H1 (cell line): ENCODE results near the gene RRP12.

Source experiments
- ATF2 ChIP-seq: IDR thresholded peaks from 2 replicates; pipeline ENCODE4 v1.6.1; 2012; ENCODE audit warnings: low read length, inconsistent platforms
- CHD1 ChIP-seq: IDR thresholded peaks from 2 replicates; pipeline ENCODE4 v1.6.1; 2012; ENCODE audit warnings: low read depth, low read length, improper control_type of control experiment
- CHD2 ChIP-seq: IDR thresholded peaks from 2 replicates; pipeline ENCODE4 v1.6.1; 2012; ENCODE audit warnings: low read length, improper control_type of control experiment
- CTCF ChIP-seq, 3 experiments: IDR thresholded peaks; 1 replicate in 2 of 3; 2 replicates in 1 of 3; pipeline versions ENCODE4 v1.5.1 to v1.6.1; 2011; ENCODE audit warnings: low read length in 3 of 3, mild to moderate bottlenecking in 3 of 3, inconsistent platforms in 2 of 3, low read depth in 1 of 3, moderate library complexity in 1 of 3; ENCODE audit not compliant: insufficient read depth in 1 of 3; ENCODE audit errors: control extremely low read depth in 1 of 3
- EZH2 ChIP-seq: fragments of 200-600 bp; sonication (generic); IDR thresholded peaks from 2 replicates; pipeline ENCODE4 v1.7.1; 2012; ENCODE audit warnings: low read depth, mild to moderate bottlenecking, moderate library complexity, low read length, inconsistent platforms; ENCODE audit not compliant: severe bottlenecking
- KDM1A ChIP-seq: fragments of 200-600, 300-600 bp; sonication (generic); IDR thresholded peaks from 2 replicates; pipeline ENCODE4 v1.7.1; 2016; ENCODE audit warnings: mild to moderate bottlenecking, low read length, borderline replicate concordance
- MAFK ChIP-seq: IDR thresholded peaks from 2 replicates; pipeline ENCODE4 v1.6.1; 2012; ENCODE audit warnings: low read depth, mild to moderate bottlenecking, improper control_type of control experiment, low read length
- PHF8 ChIP-seq: fragments of 200-600 bp; sonication (generic); conservative IDR thresholded peaks from 2 replicates; pipeline ENCODE4 v1.7.1; 2012; ENCODE audit warnings: low read depth, mild to moderate bottlenecking, inconsistent platforms, low read length, moderate library complexity
- POLR2A ChIP-seq, 2 experiments: IDR thresholded peaks; 1 replicate in 1 of 2; 2 replicates in 1 of 2; pipeline ENCODE4 v1.6.1; 2011; ENCODE audit warnings: low read depth in 2 of 2, low read length in 2 of 2, mild to moderate bottlenecking in 2 of 2; ENCODE audit errors: control extremely low read depth in 1 of 2
- SP1 ChIP-seq: IDR thresholded peaks from 2 replicates; pipeline ENCODE4 v1.6.1; 2011; ENCODE audit warnings: low read depth, low read length
- TBP ChIP-seq: IDR thresholded peaks from 2 replicates; pipeline ENCODE4 v1.6.1; 2011; ENCODE audit warnings: low read depth, low read length, improper control_type of control experiment

DNA sequence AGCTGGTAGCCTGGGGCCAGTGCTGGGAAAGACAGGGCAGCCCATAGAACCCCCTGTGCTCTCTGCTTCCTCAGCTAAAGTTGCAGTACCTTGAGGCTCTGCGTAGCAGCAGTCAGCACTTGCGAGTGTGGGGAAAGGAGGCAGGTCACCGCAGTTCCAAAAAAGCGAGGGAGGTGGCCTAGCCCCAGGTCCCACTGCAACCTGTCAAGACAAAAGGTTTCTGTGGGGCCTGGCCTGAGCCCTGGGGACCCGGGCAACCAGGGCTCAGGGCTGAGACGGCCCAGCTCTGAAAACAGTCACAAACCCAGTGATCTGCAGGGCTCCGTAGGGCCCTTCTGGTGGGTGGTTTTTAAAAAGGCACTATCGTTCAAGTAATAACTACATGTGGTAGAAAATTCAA, 19.5 kb downstream of the RRP12 start:
- TF ChIP-seq SP1 (no peak), ATF2 (no peak), PHF8 (no peak), CHD1 (no peak), POLR2A (IDR thresholded peaks at IDR 0.05; ENCODE audit: control extremely low read depth in 1 of 2, low read depth in 2 of 2, low read length in 2 of 2) (no peak), CTCF (IDR thresholded peaks at IDR 0.05; ENCODE audit: control extremely low read depth in 1 of 3, insufficient read depth in 1 of 3, low read depth in 1 of 3, low read length in 3 of 3) (no peak), TBP (no peak), EZH2 (no peak), MAFK (no peak), CHD2 (no peak), KDM1A (no peak)
